Hematopoietic multipotent progenitor cell treated with erythropoietin and hydrocortisone succinate and interleukin-3 and kit ligand, for 8 days (in vitro differentiated cells): ENCODE measurements around the gene CMYA5.
"Not testable (repeated sequence)": the region's sequence is repeated elsewhere in the genome, so short reads cannot be mapped to it uniquely, and the experiment has no call there.

ENCODE experiments used
- DNase-seq: peaks from one replicate; pipeline ENCODE4 v3.0.0-alpha.2; 2015

Gene CMYA5

GRCh38 chr5:79703381-79703645 lies 13.7 kb downstream of the CMYA5 start:
- no peak for DNase-seq

- DNase-seq = no peak
Measured at GRCh38 chr5:79704553-79704952, 14.9 kb downstream of the CMYA5 start.

GRCh38 chr5:79705632-79706031 lies 16.0 kb downstream of the CMYA5 start:
- no peak for DNase-seq

GRCh38 chr5:79706317-79706716 lies 16.7 kb downstream of the CMYA5 start:
- DNase-seq = not testable (repeated sequence)

GRCh38 chr5:79707535-79707934 lies 17.9 kb downstream of the CMYA5 start:
- no peak for DNase-seq

- DNase-seq = no peak
Measured at GRCh38 chr5:79712741-79713140, 23.1 kb downstream of the CMYA5 start.

GRCh38 chr5:79713727-79714126 lies 24.1 kb downstream of the CMYA5 start:
- no peak for DNase-seq

GRCh38 chr5:79716839-79717238 lies 27.2 kb downstream of the CMYA5 start:
- no peak for DNase-seq

GRCh38 chr5:79720096-79720495 lies 30.5 kb downstream of the CMYA5 start:
- no peak for DNase-seq

- DNase-seq = no peak
Measured at GRCh38 chr5:79727451-79728355, 38.1 kb downstream of the CMYA5 start.

- no peak for DNase-seq
Measured at GRCh38 chr5:79728396-79728795, 38.8 kb downstream of the CMYA5 start.

GRCh38 chr5:79729679-79730078 lies 40.0 kb downstream of the CMYA5 start:
- no peak for DNase-seq

- no peak for DNase-seq
Measured at GRCh38 chr5:79730564-79730963, 40.9 kb downstream of the CMYA5 start.

GRCh38 chr5:79731775-79732174 lies 42.1 kb downstream of the CMYA5 start:
- DNase-seq = no peak

- no peak for DNase-seq
Measured at GRCh38 chr5:79736528-79737514, 47.2 kb downstream of the CMYA5 start.

GRCh38 chr5:79738349-79738748 lies 48.7 kb downstream of the CMYA5 start:
- DNase-seq = no peak

GRCh38 chr5:79742549-79743136 lies 53.0 kb downstream of the CMYA5 start:
- no peak for DNase-seq

GRCh38 chr5:79743846-79744605 lies 54.4 kb downstream of the CMYA5 start:
- DNase-seq = no peak

GRCh38 chr5:79745255-79745654 lies 55.6 kb downstream of the CMYA5 start:
- DNase-seq = no peak

GRCh38 chr5:79746642-79747569 lies 57.3 kb downstream of the CMYA5 start:
- no peak for DNase-seq
